GM21390 (cell line): Measurements from ENCODE around the gene BICDL2.
"Not testable (repeated sequence)": the region's sequence is repeated elsewhere in the genome, so short reads cannot be mapped to it uniquely, and the experiment has no call there.

Experiments used
- ATAC-seq: cut with Tn5 transposase; IDR thresholded peaks from one replicate; pipeline ENCODE4 v1.9.1; 2021; ENCODE audit not compliant: unreplicated experiment

Gene BICDL2

GRCh38 chr16:3065742-3066439 is 29.1 kb upstream of the BICDL2 start:
- no peak for ATAC-seq

DNA sequence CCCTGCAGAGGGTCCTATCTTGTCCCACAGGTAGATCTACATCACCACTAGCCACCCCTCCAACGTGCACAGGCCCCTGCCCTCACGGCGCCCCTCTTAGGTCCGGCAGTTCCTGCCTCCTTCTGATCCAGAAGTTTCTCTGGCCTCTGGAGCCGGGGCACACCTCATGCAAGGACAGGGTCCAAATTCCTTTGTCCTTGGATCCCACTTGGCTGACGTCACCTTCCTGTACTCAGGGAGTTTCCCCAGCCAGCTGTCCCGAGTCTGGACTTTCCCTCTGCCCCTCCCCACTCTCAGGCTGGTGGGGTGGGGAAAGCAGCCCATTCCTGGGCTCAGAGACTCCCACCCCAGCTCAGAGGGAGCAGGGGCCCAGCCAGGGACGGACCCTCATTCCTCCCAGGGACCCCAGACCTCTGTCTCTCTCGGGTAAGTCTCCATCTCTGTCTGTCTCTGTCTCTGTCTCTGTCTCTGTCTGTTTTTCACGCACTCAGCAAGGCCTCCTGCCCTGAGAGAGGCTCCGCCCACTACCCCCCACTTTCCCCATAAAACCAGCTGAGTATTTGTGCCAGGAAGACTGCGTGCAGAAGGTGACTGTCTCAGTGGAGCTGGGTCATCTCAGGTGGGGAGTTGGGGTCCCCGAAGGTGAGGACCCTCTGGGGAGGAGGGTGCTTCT is 28.5 kb upstream of the BICDL2 start, which contains the start of gene IL32:
TSS of gene IL32 (plus strand) at position 572 of the 673 bp plus-strand sequence. CDS start 172 bp downstream, outside the sequence.
- no peak for ATAC-seq

GRCh38 chr16:3063625-3064386 is 27.1 kb upstream of the BICDL2 start:
- ATAC-seq, result no peak

DNA sequence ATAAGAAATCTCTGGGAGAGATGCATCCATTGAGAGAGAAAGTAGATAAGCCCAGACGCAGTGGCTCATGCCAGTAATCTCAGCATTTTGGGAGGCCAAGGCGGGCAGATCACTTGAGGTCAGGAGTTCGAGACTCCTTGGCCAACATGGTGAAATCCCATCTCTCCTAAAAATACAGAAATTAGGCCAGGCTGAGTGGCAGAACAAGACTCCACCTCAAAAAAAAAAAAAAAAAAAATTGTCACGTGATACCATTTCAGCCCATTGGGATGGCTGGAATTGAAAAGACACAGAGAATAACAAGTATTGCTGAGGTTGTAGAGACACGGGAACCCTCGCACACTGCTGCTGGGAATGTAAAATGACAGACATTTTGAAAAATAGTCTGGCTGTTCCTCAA is 25.8 kb upstream of the BICDL2 start:
- ATAC-seq, result no peak

GRCh38 chr16:3060339-3061127 is 23.8 kb upstream of the BICDL2 start:
- ATAC-seq, result no peak

GRCh38 chr16:3059723-3060242 is 23.0 kb upstream of the BICDL2 start:
- ATAC-seq, result no peak

- peak; percentile 71 for ATAC-seq
Measured at GRCh38 chr16:3059041-3059722, 22.4 kb upstream of the BICDL2 start.

- ATAC-seq, result no peak
Measured at GRCh38 chr16:3058139-3059030, 21.6 kb upstream of the BICDL2 start.

DNA sequence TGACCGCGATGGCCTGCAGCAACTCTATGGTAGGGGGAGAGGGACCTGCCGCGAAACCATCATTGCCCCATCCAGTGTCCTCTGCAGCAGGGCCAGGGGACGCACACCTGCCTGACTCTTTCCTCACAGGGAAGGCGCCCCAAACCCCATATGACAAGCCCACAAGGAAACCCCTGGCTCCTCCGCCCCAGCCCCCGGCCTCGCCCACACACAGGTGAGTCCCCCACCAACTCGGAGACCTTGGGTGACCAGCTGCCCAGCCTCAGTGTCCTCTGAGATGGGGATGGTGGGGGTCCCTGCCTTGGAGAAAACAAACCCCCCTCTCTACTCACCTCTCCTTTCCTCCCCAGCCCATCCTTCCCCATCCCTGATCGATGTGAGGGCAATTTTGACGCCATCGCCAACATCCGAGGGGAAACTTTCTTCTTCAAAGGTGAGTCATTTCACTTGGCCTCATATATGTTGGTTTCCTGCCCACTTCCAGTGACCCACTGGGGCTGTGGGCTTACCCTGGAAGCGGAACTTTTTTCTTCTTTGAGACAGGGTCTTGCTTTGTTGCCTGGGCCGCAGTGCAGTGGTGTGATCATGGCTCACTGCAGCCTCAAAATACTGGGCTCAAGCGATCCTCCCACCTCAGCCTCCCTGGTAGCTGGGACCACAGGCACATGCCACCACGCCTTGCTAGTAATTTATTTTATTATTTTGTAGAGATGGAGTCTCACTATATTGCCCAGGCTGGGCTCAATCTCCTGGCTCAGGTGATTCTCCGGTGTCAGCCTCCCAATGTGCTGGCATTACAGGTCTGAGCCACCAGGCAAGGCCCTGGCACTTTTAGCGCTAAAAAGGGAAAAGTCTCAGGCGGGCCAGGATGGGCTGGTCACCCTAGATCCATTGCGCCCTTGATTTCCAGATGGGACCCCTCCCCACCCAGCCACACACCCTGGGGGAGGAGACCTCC is 20.7 kb upstream of the BICDL2 start:
- no peak for ATAC-seq

DNA sequence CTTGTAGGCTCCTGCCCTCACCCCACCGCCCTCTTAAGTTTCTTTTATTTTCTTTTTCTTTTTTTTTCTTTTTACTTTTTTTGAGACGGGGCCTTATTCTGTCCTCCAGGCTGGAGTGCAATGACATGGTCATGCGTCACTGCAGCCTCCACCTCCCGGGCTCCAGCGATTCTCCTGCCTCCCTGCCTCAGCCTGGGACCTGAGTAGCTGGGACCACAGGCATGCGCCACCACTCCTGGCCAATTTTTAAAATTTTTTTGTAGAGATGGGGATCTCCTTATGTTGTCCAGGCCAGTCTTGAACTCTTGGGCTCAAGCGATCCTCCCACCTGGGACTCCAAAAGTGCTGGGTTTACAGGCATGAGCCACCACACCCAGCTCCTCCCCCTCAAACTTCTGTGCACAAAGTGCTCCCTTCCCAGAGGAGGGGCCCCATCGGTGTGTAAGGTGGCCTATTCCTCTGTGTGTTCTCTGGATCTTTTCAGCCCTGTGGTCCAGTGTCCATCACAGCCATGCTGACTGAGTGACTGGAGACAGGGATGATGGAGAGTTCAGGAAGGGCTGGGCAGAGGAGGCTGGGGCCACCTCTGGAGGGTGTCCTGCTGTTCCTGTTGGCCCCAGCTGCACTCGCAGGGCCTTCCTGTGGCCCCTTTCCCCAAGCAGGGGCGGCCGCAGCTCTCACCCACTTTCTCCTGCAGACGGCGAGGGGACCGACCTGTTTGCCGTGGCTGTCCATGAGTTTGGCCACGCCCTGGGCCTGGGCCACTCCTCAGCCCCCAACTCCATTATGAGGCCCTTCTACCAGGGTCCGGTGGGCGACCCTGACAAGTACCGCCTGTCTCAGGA is 19.8 kb upstream of the BICDL2 start:
- ATAC-seq, result no peak

GRCh38 chr16:3055734-3056115 is 19.0 kb upstream of the BICDL2 start:
- ATAC-seq, result not testable (repeated sequence)

DNA sequence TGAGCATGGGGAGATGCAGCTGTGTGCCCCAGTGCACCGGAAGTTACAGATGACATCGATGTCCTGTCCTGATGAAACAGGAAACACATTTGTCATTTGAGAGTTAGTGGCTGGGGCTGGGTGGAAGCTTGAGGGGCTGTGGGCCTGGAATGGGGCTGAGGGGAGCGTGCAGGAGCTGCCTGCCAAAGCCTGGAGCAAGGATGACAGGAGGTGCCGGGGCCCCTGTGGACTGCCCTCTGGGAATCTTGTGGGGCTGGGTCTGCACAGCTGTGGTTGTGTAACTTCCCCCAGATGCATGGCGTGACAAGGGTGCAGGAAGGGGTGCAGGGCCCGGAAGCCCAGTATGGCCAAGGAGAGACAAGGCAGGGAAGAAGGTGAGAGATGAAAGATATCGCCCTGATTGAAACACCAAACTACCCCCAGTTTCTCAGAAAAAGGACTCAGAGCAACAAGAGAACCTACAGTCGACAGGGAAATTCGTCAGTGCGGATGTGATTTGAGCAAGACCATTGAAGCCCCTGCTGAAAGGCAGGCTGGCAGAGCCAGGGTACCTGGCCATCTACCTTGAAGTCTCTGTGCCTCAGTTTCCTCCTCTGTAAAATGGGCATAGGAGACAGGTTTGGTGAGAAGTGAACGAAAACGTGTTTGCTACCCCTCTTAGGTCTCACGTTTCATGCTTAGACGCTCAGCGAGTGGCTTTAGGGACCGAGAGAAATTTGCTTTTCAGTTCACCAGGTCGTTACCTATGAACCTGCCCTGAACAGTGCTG is 18.4 kb upstream of the BICDL2 start:
- ATAC-seq, result no peak

- ATAC-seq, result not testable (repeated sequence)
Measured at GRCh38 chr16:3053330-3053710, 16.6 kb upstream of the BICDL2 start.

GRCh38 chr16:3052571-3053329 is 16.0 kb upstream of the BICDL2 start:
- ATAC-seq, result not testable (repeated sequence)

- ATAC-seq, result no peak
Measured at GRCh38 chr16:3051494-3051893, 14.8 kb upstream of the BICDL2 start.

DNA sequence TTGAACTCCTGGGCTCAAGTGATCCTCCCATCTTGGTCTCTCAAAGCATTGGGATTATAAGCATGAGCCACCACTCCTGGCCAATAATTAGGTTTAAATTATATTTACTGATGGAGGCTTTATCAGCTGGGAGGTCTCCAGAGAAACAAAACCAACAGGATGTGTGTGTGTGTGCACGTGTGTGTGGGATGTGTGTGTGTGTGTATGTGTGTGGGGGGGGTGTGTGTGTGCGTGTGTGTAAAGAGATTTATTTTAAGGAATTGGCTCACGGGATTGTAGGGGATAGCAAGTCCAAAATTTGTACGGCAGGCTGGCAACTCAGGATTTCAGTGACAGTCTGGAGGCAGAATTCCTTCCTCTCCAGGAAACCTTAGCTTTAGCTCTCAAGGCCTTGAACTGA is 14.3 kb upstream of the BICDL2 start:
- ATAC-seq, result no peak
